GM12878 (cell line): ENCODE results near the gene NFKBIE. TPM values are rescaled to one million over a fixed set of nuclear protein-coding genes. Genes with fewer than 3 reads are reported as not detected.
A peak's percentile ranks its signal among the peaks of the same experiment; 100 is the strongest.

Source experiments
- ATAC-seq: fragments of 200-7000 bp; cut with Tn5 transposase; 3 replicates; pipeline ENCODE4 v1.9.1; 2020; ENCODE audit warnings: mild to moderate bottlenecking, moderate library complexity
- BruUV-seq: library from RNA; stranded (reverse); fragments of 400-500 nt; replicated peaks from 2 replicates; lab custom pipeline; 2021; lab: Mats Ljungman, UMichigan
- CTCF ChIA-PET: fragments of 300-600 bp; sonication (Branson Sonifier 250); formaldehyde crosslinking; extraction: SDS; loops from one replicate; lab custom pipeline; 2021; ENCODE audit warnings: inconsistent platforms; lab: Yijun Ruan, JAX
- POLR2A ChIA-PET: fragments of 350-600 bp; formaldehyde crosslinking; extraction: SDS; loops from one replicate; lab custom pipeline; 2021; ENCODE audit warnings: inconsistent platforms; lab: Charles Lee
- RAD21 ChIA-PET: fragments of 300-600 bp; sonication (Branson Sonifier 250); formaldehyde crosslinking; loops from one replicate; lab custom pipeline; 2023; ENCODE audit warnings: antibody characterized with exemption; ENCODE audit not compliant: unreplicated experiment; lab: Charles Lee
- SMC1A ChIA-PET: fragments of 300-600 bp; sonication (Branson Sonifier 250); formaldehyde crosslinking; loops from one replicate; lab custom pipeline; 2023; ENCODE audit not compliant: unreplicated experiment, uncharacterized antibody; lab: Charles Lee
- DNase-seq: peaks from one replicate; pipeline ENCODE4 v3.0.0-alpha.2; 2011; ENCODE audit warnings: low read depth, low spot score
- FAIRE-seq: peaks from 3 replicates; lab custom pipeline; 2011; peaks lifted over from hg19 to GRCh38; lab: Jason Lieb, UNC
- H2AFZ ChIP-seq: 2 replicates; pipeline ENCODE4 v1.6.0; 2011; ENCODE audit warnings: low read depth, low read length, control low read depth; ENCODE audit not compliant: control insufficient read depth
- H3K27ac ChIP-seq: 2 replicates; pipeline ENCODE4 v1.5.1; 2011; ENCODE audit warnings: control low read depth; ENCODE audit not compliant: control insufficient read depth, insufficient read depth
- H3K27me3 ChIP-seq, 2 experiments: replicated peaks in 1 of 2; 2 replicates each; pipeline versions ENCODE4 v1.6.0 to v1.6.1; 2011; ENCODE audit warnings: low read length in 1 of 2; ENCODE audit not compliant: control insufficient read depth in 2 of 2, insufficient read depth in 2 of 2
- H3K36me3 ChIP-seq, 2 experiments: 2 replicates each; pipeline ENCODE4 v1.5.1; 2011; ENCODE audit warnings: low read length in 1 of 2; ENCODE audit not compliant: control insufficient read depth in 2 of 2, insufficient read depth in 2 of 2
- H3K4me1 ChIP-seq: 2 replicates; pipeline ENCODE4 v1.6.1; 2011; ENCODE audit warnings: mild to moderate bottlenecking, low read length, moderate library complexity, mixed read lengths; ENCODE audit not compliant: control insufficient read depth, insufficient read depth
- H3K4me2 ChIP-seq: 2 replicates; pipeline ENCODE4 v1.6.0; 2011; ENCODE audit warnings: control low read depth; ENCODE audit not compliant: control insufficient read depth, insufficient read depth
- H3K4me3 ChIP-seq: fragments of 200-600 bp; sonication (generic); 2 replicates; pipeline ENCODE4 v1.5.1; 2016
- H3K79me2 ChIP-seq: 2 replicates; pipeline ENCODE4 v1.6.0; 2011; ENCODE audit warnings: low read length; ENCODE audit not compliant: control insufficient read depth, insufficient read depth
- H3K9ac ChIP-seq: 2 replicates; pipeline ENCODE4 v1.8.0; 2011; ENCODE audit warnings: low read length, control low read depth, mixed read lengths; ENCODE audit not compliant: control insufficient read depth, insufficient read depth
- H3K9me3 ChIP-seq: replicated peaks from 3 replicates; pipeline ENCODE4 v1.5.1; 2011; ENCODE audit warnings: mild to moderate bottlenecking, low read length; ENCODE audit not compliant: control insufficient read depth, insufficient read depth
- H4K20me1 ChIP-seq: 2 replicates; pipeline ENCODE4 v1.6.0; 2011; ENCODE audit not compliant: control insufficient read depth, insufficient read depth
- CHD1 ChIP-seq: IDR thresholded peaks from 2 replicates; pipeline ENCODE4 v1.6.1; 2012; ENCODE audit warnings: low read depth, low read length, improper control_type of control experiment
- POLR2AphosphoS2 ChIP-seq: IDR thresholded peaks from 2 replicates; pipeline ENCODE4 v1.6.1; 2011; ENCODE audit warnings: low read depth, mild to moderate bottlenecking, low read length, improper control_type of control experiment, moderate library complexity
- POU2F2 ChIP-seq: IDR thresholded peaks from 3 replicates; pipeline ENCODE4 v1.6.1; 2011; ENCODE audit warnings: low read depth, mild to moderate bottlenecking, low read length, borderline replicate concordance
- SUZ12 ChIP-seq: fragments of 200-600 bp; sonication (generic); IDR thresholded peaks from one replicate; pipeline ENCODE4 v1.6.1; 2018; ENCODE audit warnings: antibody characterized with exemption, mild to moderate bottlenecking; ENCODE audit not compliant: unreplicated experiment
- ZBED1 ChIP-seq: IDR thresholded peaks from 2 replicates; pipeline ENCODE4 v1.6.1; 2016; ENCODE audit warnings: borderline replicate concordance
- ZNF207 ChIP-seq: fragments of 450-650 bp; IDR thresholded peaks from 2 replicates; pipeline ENCODE4 v1.6.1; 2014; ENCODE audit warnings: antibody characterized with exemption, mild to moderate bottlenecking, borderline replicate concordance
- ZNF274 ChIP-seq: IDR thresholded peaks from one replicate; pipeline ENCODE4 v1.8.0; 2011; ENCODE audit not compliant: insufficient read length, insufficient read depth
- WGBS: methylation state at CpG from one replicate; pipeline ENCODE4 v1.1.6; 2016; ENCODE audit warnings: low lambda C conversion rate; ENCODE audit not compliant: insufficient replicate concordance, insufficient coverage; ENCODE audit errors: missing lambda C conversion rate; 5-methylcytosine and 5-hydroxymethylcytosine counted together
- in situ Hi-C: fragments of 300-500 bp; cut with MboI; formaldehyde crosslinking; loops from 9 replicates; pipeline ENCODE4 v1.14.3; 2018; ENCODE audit warnings: mixed read lengths
- intact Hi-C: fragments of 100-400 bp; cut with micrococcal nuclease; formaldehyde crosslinking; loops from one replicate; pipeline ENCODE4 v1.14.2; 2022; ENCODE audit not compliant: unreplicated experiment
- polyA plus RNA-seq, 11 experiments: library from polyadenylated mRNA; depleted of rRNA in 4 of 11; unstranded in 6 of 11; stranded (reverse) in 5 of 11; fragments of >200 nt; fragmentation: Nextera tagmentation in 4 of 11; fragmentation: Illumina TruSeq in 1 of 11; extraction: Ambion mirVana in 4 of 11; extraction: Trizol in 1 of 11; gene quantifications; 1 replicate in 1 of 11; 2 replicates in 10 of 11; pipeline versions ENCODE4 v1.2.1 to v1.2.3, GENCODE V29; 2011 to 2016; ENCODE audit warnings: inconsistent platforms in 2 of 11, missing spikeins in 2 of 11, low read depth in 1 of 11
- total RNA-seq, 4 experiments: library from RNA; depleted of rRNA in 3 of 4; stranded (reverse); fragments of >200 nt in 3 of 4; fragmentation: Illumina TruSeq in 1 of 4; extraction: Trizol in 1 of 4; gene quantifications; 2 replicates each; pipeline versions ENCODE4 v1.2.1 to v1.2.3, GENCODE V29; 2013 to 2021

The NFKBIE gene
- total and polyA plus RNA-seq, 10 of the 15 experiments (the other 5 are each of a cell fraction or from before 2014, with no cell fraction given), result 10.4 to 106 (median 38.8) TPM

DNA sequence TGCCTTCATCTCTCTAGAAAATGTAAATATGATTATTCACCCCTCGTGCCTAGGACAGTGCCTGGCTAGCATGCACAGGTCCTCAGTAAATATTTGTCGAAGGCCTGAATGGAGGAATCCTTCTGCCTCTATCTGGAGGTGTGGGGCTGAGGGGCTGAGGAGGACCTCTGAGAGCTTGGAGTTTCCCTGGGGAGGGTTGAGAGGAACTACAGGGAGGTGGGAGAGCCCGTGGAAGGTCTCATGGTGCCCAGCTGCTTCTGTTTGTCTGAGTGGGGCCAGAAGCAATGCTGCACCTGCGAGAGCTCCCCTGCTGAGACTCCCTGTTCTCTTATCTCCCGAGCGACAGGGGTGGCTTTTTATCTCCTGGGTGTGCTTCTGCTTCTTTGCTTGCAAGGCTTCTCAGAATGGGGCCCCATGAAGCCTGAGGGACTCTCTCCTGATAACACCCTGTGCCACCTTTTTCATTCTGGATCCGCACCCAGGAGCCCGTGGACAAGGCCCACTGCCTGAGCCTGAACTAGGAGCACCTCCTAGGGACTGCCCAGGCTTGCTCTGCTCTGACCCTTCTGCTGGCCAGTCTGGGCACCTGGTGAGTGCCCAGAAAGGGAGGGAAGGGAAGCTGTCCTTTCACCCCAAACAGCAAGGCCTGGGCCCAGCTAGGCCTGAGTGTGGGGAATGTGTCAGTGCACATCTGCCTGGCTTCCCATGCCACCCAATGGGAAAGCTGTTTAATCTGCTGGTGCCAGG is 39.6 kb downstream of the NFKBIE start:
- Histone ChIP-seq H2AFZ (no peak overlapping the region), H3K79me2 (peaks cover 31% of the 10 kb centered on the region)
- SMC1A ChIA-PET, result interaction anchor here (0.6 to 2.3 kb wide), 5 partner anchors 9 to 53 kb away, joined by 3 to 18 read pairs (median 6); no protein-coding TSS in a partner anchor
- TF ChIP-seq SUZ12, result no peak
- TF ChIP-seq POLR2AphosphoS2, result no peak
- TF ChIP-seq, all 136 proteins: peak for 0
- H3K4me1 ChIP-seq, result peaks cover 22% of the 10 kb centered on the region
- H4K20me1 ChIP-seq, result no peaks in the 10 kb centered on the region
- H3K4me3 ChIP-seq, result peak overlapping the region; percentile 83; the same call in 1 of the 2 replicates
- ChIA-PET CTCF (interaction anchor here (1.5 to 6.0 kb wide), 6 partner anchors 11 to 52 kb away, joined by 4 to 95 read pairs (median 23); partner anchors contain the start of gene HSP90AB1), RAD21 (interaction anchor here (3.0 to 4.5 kb wide), 2 partner anchors 9 to 53 kb away, joined by 21 to 23 read pairs; no protein-coding TSS in a partner anchor), POLR2A (interaction anchor here (0.5 to 2.9 kb wide), 5 partner anchors 10 to 592 kb away, joined by 3 to 27 read pairs (median 4); no protein-coding TSS in a partner anchor)
- ATAC-seq, result no peak
- no peak for DNase-seq
- peak overlapping the region; percentile 17; the same call in 1 of the 2 replicates for H3K9ac ChIP-seq
- no peak for FAIRE-seq
- no peak overlapping the region for H3K27ac ChIP-seq
- intact Hi-C loops, result no loop called here
- 89% methylated on average over 8 of the region's 8 CpGs for WGBS
- no TSS peak for BruUV-seq
- no peaks in the 10 kb centered on the region for H3K27me3 ChIP-seq
- H3K9me3 ChIP-seq, result no peaks in the 10 kb centered on the region
- in situ Hi-C loops, result no loop called here
- H3K4me2 ChIP-seq, result peak overlapping the region; percentile 56; the same call in 1 of the 2 replicates
- H3K36me3 ChIP-seq, result peaks cover 0 to 10% of the 10 kb centered on the region in 2 experiments; a peak in 2 of 4 replicates

DNA sequence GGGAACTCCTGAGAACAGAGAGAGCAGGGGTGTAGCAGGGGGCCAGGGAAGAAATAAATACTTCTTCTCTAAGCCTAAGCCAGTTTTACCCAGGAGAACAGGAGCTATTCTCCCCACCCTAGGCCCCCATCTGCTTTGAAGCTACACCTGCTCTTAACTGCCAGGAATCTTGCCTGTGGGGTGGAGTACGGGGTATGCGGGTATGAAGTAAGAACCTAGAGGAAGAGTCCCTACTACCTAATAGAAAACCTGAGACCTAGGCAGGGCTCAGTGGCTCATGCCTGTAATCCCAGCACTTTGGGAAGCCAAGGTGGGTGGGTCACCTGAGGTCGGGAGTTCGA is 40.4 kb downstream of the NFKBIE start:
- Histone ChIP-seq H4K20me1 (no peaks in the 10 kb centered on the region), H3K9me3 (no peaks in the 10 kb centered on the region), H3K27me3 (no peaks in the 10 kb centered on the region), H3K4me2 (peak overlapping the region; percentile 95), H3K4me1 (peaks cover 22% of the 10 kb centered on the region), H3K27ac (no peak overlapping the region), H3K9ac (peak overlapping the region; percentile 71; the same call in 1 of the 2 replicates), H3K79me2 (peaks cover 31% of the 10 kb centered on the region), H3K36me3 (peaks cover 0 to 6% of the 10 kb centered on the region in 2 experiments; a peak in 2 of 4 replicates), H2AFZ (no peak overlapping the region), H3K4me3 (peak overlapping the region; percentile 83; the same call in 1 of the 2 replicates)
- in situ Hi-C loops, result no loop called here
- RAD21 ChIA-PET, result interaction anchor here (0.6 to 4.5 kb wide), 10 partner anchors 8 to 128 kb away, joined by 3 to 23 read pairs (median 3); no protein-coding TSS in a partner anchor
- SMC1A ChIA-PET, result interaction anchor here (0.6 to 2.2 kb wide), 14 partner anchors 10 to 113 kb away, joined by 3 to 18 read pairs (median 6); no protein-coding TSS in a partner anchor
- ATAC-seq (no peak), DNase-seq (no peak), FAIRE-seq (no peak)
- intact Hi-C loops, result no loop called here
- 94% methylated on average over 4 of the region's 4 CpGs for WGBS
- BruUV-seq, result no TSS peak
- POLR2A ChIA-PET, result interaction anchor here (0.8 to 7.0 kb wide), 7 partner anchors 11 to 39 kb away, joined by 3 to 63 read pairs (median 4); partner anchors contain the start of gene HSP90AB1
- CTCF ChIA-PET, result interaction anchor here (0.8 to 6.0 kb wide), 16 partner anchors 11 to 128 kb away, joined by 3 to 95 read pairs (median 6); partner anchors contain the start of gene HSP90AB1
- TF ChIP-seq POU2F2 (no peak), CHD1 (no peak), ZNF207 (no peak), ZNF274 (no peak), ZBED1 (no peak)
